Prostate gland (tissue), 2 donors: Measurements from ENCODE around the gene SPRED2. TPM values are rescaled to one million over a fixed set of nuclear protein-coding genes. Genes with fewer than 3 reads are reported as not detected.

Experiments
- DNase-seq: peaks from one replicate; pipeline ENCODE4 v3.0.0-alpha.2; 2019; ENCODE audit warnings: low spot score
- H3K27ac ChIP-seq, 2 donors: fragments of 200-600 bp; sonication (generic); 2 replicates each; pipeline ENCODE4 v1.5.1; 2017 to 2019
- H3K27me3 ChIP-seq: fragments of 200-600 bp; sonication (generic); replicated peaks from 2 replicates; pipeline ENCODE4 v1.5.1; 2019; ENCODE audit not compliant: insufficient read depth
- H3K36me3 ChIP-seq, 2 donors: fragments of 200-600 bp; sonication (generic); 1 replicate in 1 of 2; 2 replicates in 1 of 2; pipeline versions ENCODE4 v1.5.1 to v1.8.1; 2017 to 2019
- H3K4me1 ChIP-seq: fragments of 200-600 bp; sonication (generic); replicated peaks from 2 replicates; pipeline ENCODE4 v1.5.1; 2019
- H3K4me3 ChIP-seq, 2 donors: fragments of 200-600 bp; sonication (generic); 2 replicates each; pipeline ENCODE4 v1.5.1; 2017 to 2019
- H3K9me3 ChIP-seq: fragments of 200-600 bp; sonication (generic); 2 replicates; pipeline ENCODE4 v1.5.1; 2017
- CTCF ChIP-seq, 4 experiments: fragments of 200-600 bp in 2 of 4; fragments of 450-650 bp in 2 of 4; sonication (generic) in 2 of 4; IDR thresholded peaks; 1 replicate in 3 of 4; 2 replicates in 1 of 4; pipeline ENCODE4 v1.5.1; 2016 to 2019; ENCODE audit warnings: antibody characterized with exemption in 4 of 4, mild to moderate bottlenecking in 2 of 4, moderate library complexity in 2 of 4
- POLR2A ChIP-seq: fragments of 450-650 bp; IDR thresholded peaks from one replicate; pipeline ENCODE4 v1.6.1; 2016; ENCODE audit warnings: antibody characterized with exemption, mild to moderate bottlenecking
- POLR2AphosphoS5 ChIP-seq: sonication (generic); formaldehyde crosslinking; IDR thresholded peaks from one replicate; pipeline ENCODE4 v1.6.1; 2017; ENCODE audit warnings: antibody characterized with exemption
- WGBS: methylation state at CpG from one replicate; pipeline ENCODE4 v1.1.5; 2018; 5-methylcytosine and 5-hydroxymethylcytosine counted together
- intact Hi-C: fragments of 100-400 bp; cut with DNase I; formaldehyde crosslinking; loops from one replicate; pipeline ENCODE4 v1.14.2; 2022
- total RNA-seq, 2 donors: library from RNA; depleted of rRNA; stranded (reverse); fragments of >200 nt; gene quantifications; one replicate each; pipeline ENCODE4 v1.1.0, GENCODE V29; 2016

Gene SPRED2
- total RNA-seq, 2 donors from 2014 or later: 23.7 to 27.1 TPM

- Histone ChIP-seq H3K27ac (no peak overlapping the region), H3K4me3 (no peak overlapping the region), H3K27me3 (no peaks in the 10 kb centered on the region), H3K9me3 (no peaks in the 10 kb centered on the region), H3K4me1 (no peaks in the 10 kb centered on the region), H3K36me3 (no peaks in the 10 kb centered on the region)
- intact Hi-C loops: no loop called here
- no peak for DNase-seq
- TF ChIP-seq POLR2A (no peak), CTCF (IDR thresholded peaks at IDR 0.05) (no peak), POLR2AphosphoS5 (no peak)
- WGBS: 89% methylated on average over 9 of the region's 9 CpGs
These were observed 75.1 kb downstream of the SPRED2 start for GRCh38 chr2:65357095-65357958.

- H3K27ac ChIP-seq: no peak overlapping the region
- H3K9me3 ChIP-seq: no peaks in the 10 kb centered on the region
- DNase-seq: no peak
- H3K27me3 ChIP-seq: no peaks in the 10 kb centered on the region
- no peak overlapping the region for H3K4me3 ChIP-seq
- no peaks in the 10 kb centered on the region for H3K4me1 ChIP-seq
- 62% methylated on average over 9 of the region's 9 CpGs for WGBS
- intact Hi-C loops: no loop called here
- H3K36me3 ChIP-seq: no peaks in the 10 kb centered on the region
- TF ChIP-seq POLR2AphosphoS5 (no peak), POLR2A (no peak), CTCF (IDR thresholded peaks at IDR 0.05) (no peak)
These were observed 77.1 kb downstream of the SPRED2 start for GRCh38 chr2:65355186-65355831.

GRCh38 chr2:65354773-65355172, 77.6 kb downstream of the SPRED2 start:
- intact Hi-C loops: no loop called here
- Histone ChIP-seq H3K9me3 (no peaks in the 10 kb centered on the region), H3K4me3 (no peak overlapping the region), H3K4me1 (no peaks in the 10 kb centered on the region), H3K36me3 (no peaks in the 10 kb centered on the region), H3K27me3 (no peaks in the 10 kb centered on the region), H3K27ac (no peak overlapping the region)
- TF ChIP-seq POLR2A (no peak), CTCF (IDR thresholded peaks at IDR 0.05) (no peak), POLR2AphosphoS5 (no peak)
- no peak for DNase-seq
- 99% methylated on average over 3 of the region's 3 CpGs for WGBS

GRCh38 chr2:65353927-65354326, 78.5 kb downstream of the SPRED2 start:
- Histone ChIP-seq H3K4me3 (no peak overlapping the region), H3K27ac (no peak overlapping the region), H3K4me1 (no peaks in the 10 kb centered on the region), H3K9me3 (no peaks in the 10 kb centered on the region), H3K27me3 (no peaks in the 10 kb centered on the region), H3K36me3 (no peaks in the 10 kb centered on the region)
- 81% methylated on average over 5 of the region's 5 CpGs for WGBS
- DNase-seq: no peak
- TF ChIP-seq POLR2AphosphoS5 (no peak), CTCF (IDR thresholded peaks at IDR 0.05) (no peak), POLR2A (no peak)
- intact Hi-C loops: no loop called here
